GM21619 (cell line): Measurements from ENCODE around the gene KDM7A.
A peak's percentile ranks its signal among the peaks of the same experiment; 100 is the strongest.

Source experiments
- ATAC-seq: cut with Tn5 transposase; IDR thresholded peaks from one replicate; pipeline ENCODE4 v1.9.1; 2021; ENCODE audit not compliant: unreplicated experiment

The KDM7A gene

GRCh38 chr7:140085447-140085846, 91.3 kb downstream of the KDM7A start:
- ATAC-seq = no peak

GRCh38 chr7:140084972-140085371, 91.8 kb downstream of the KDM7A start:
- ATAC-seq = peak; percentile 98

GRCh38 chr7:140084142-140084655, 92.6 kb downstream of the KDM7A start:
- no peak for ATAC-seq

- ATAC-seq = no peak
Measured at GRCh38 chr7:140082770-140083169, 94.0 kb downstream of the KDM7A start.

- ATAC-seq = no peak
Measured at GRCh38 chr7:140081774-140082425, 94.9 kb downstream of the KDM7A start.

GRCh38 chr7:140080919-140081318, 95.9 kb downstream of the KDM7A start:
- ATAC-seq = no peak

- ATAC-seq = no peak
Measured at GRCh38 chr7:140079121-140079536, 97.7 kb downstream of the KDM7A start.

GRCh38 chr7:140078392-140078791, 98.4 kb downstream of the KDM7A start:
- ATAC-seq = no peak

GRCh38 chr7:140074780-140075179, 102.0 kb downstream of the KDM7A start:
- no peak for ATAC-seq

GRCh38 chr7:140070546-140070945, 106.2 kb downstream of the KDM7A start:
- ATAC-seq = no peak

- ATAC-seq = no peak
Measured at GRCh38 chr7:140069298-140069949, 107.4 kb downstream of the KDM7A start.

- ATAC-seq = no peak
Measured at GRCh38 chr7:140068033-140068432, 108.8 kb downstream of the KDM7A start.

- no peak for ATAC-seq
Measured at GRCh38 chr7:140067052-140067451, 109.7 kb downstream of the KDM7A start.

- ATAC-seq = peak; percentile 83
Measured at GRCh38 chr7:140062528-140063299, 114.1 kb downstream of the KDM7A start, which contains the start of gene PARP12. Gene PARP12 (minus strand): TSS chr7:140062951. CDS start chr7:140062847, 104 bp downstream.

GRCh38 chr7:140062118-140062527, 114.7 kb downstream of the KDM7A start:
- ATAC-seq = peak; percentile 23

GRCh38 chr7:140061607-140061930, 115.2 kb downstream of the KDM7A start:
- ATAC-seq = no peak

GRCh38 chr7:140060788-140061606, 115.8 kb downstream of the KDM7A start:
- no peak for ATAC-seq

GRCh38 chr7:140060243-140060630, 116.5 kb downstream of the KDM7A start:
- ATAC-seq = no peak

- ATAC-seq = no peak
Measured at GRCh38 chr7:140059273-140060242, 117.2 kb downstream of the KDM7A start.

GRCh38 chr7:140058517-140058916, 118.3 kb downstream of the KDM7A start:
- no peak for ATAC-seq
